ENCODE data around the gene KRI1.

KRI1 gene

DNA sequence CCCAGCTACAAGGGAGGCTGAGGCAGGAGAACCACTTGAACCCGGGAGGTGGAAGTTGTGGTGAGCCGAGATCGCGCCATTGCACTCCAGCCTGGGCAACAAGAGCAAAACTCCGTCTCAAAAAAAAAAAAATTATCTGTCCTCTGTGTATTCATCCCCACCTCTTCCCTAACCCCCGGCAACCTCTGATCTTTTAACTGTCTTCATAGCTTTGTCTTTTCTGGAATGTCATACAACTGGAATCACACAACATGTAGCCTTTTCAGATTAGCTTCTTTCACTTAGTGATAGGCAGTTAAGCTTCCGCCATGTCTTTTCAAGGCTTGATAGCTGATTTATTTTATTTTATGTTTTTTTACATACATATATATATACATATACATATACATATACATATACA, 40.2 kb downstream of the KRI1 start:
- H3K4me3 ChIP-seq (replicated peaks; ENCODE audit: low read depth, low read length), result no peak overlapping the region
- DNase-seq (ENCODE audit: low read depth), result no peak
- TF ChIP-seq, protein P1, sequence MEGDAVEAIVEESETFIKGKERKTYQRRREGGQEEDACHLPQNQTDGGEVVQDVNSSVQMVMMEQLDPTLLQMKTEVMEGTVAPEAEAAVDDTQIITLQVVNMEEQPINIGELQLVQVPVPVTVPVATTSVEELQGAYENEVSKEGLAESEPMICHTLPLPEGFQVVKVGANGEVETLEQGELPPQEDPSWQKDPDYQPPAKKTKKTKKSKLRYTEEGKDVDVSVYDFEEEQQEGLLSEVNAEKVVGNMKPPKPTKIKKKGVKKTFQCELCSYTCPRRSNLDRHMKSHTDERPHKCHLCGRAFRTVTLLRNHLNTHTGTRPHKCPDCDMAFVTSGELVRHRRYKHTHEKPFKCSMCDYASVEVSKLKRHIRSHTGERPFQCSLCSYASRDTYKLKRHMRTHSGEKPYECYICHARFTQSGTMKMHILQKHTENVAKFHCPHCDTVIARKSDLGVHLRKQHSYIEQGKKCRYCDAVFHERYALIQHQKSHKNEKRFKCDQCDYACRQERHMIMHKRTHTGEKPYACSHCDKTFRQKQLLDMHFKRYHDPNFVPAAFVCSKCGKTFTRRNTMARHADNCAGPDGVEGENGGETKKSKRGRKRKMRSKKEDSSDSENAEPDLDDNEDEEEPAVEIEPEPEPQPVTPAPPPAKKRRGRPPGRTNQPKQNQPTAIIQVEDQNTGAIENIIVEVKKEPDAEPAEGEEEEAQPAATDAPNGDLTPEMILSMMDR (IDR thresholded peaks at IDR 0.05; ENCODE audit: low read length, missing control alignments), result no peak

DNA sequence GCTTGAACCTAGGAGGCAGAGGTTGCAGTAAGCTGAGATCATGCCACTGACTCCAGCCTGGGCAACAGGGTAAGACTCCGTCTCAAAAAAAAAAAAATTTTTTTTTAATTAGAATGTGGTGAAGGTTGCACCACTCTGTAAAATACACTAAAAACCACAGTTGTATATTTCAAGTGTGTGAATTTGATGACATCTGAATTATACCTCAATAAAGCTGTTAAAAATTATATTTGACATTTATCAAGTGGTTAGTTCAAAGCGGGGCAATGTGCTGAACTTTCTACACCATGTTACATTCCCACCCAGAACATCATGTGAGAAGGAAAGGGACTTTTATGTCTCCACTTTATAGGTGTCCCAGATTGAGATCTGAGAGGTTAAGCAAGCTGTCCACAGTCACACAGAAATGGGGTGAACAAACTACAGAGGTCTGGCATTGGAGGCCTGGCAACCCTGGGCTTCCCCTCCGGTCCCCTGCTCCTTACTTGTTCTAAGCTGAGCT, 42.6 kb downstream of the KRI1 start:
- no peak overlapping the region for H3K4me3 ChIP-seq (replicated peaks; ENCODE audit: low read depth, low read length)
- no peak for DNase-seq (ENCODE audit: low read depth)
- TF ChIP-seq, protein P1 (IDR thresholded peaks at IDR 0.05; ENCODE audit: low read length, missing control alignments), result no peak

- no peak overlapping the region for H3K4me3 ChIP-seq (replicated peaks; ENCODE audit: low read depth, low read length)
- TF ChIP-seq, protein P1 (IDR thresholded peaks at IDR 0.05; ENCODE audit: low read length, missing control alignments), result no peak
- DNase-seq (ENCODE audit: low read depth), result no peak
These were observed 44.2 kb downstream of the KRI1 start for GRCh38 chr19:10521461-10522171.

GRCh38 chr19:10520652-10521318, 45.0 kb downstream of the KRI1 start:
- TF ChIP-seq, protein P1 (IDR thresholded peaks at IDR 0.05; ENCODE audit: low read length, missing control alignments), result no peak
- no peak for DNase-seq (ENCODE audit: low read depth)
- no peak overlapping the region for H3K4me3 ChIP-seq (replicated peaks; ENCODE audit: low read depth, low read length)

DNA sequence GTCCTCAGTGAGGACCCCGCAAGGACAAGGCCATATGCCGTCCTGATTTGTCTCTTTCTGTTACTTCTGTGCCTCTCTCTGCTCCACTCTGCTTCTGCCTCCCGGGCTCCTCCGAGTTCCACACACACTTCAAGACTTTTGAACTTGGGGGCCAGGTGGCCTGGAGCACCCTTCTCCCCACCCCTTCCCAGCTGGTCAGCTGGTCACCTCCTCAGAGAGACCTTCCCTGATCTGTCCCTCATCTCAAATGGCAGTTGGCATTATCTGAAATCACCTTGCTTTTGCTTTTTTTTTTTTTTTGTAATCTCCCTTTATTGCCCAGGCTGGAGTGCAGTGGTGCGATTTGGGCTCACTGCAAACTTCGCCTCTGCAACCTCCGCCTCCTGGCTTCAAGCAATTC, 46.4 kb downstream of the KRI1 start:
- TF ChIP-seq, protein P1 (IDR thresholded peaks at IDR 0.05; ENCODE audit: low read length, missing control alignments), result no peak
- no peak overlapping the region for H3K4me3 ChIP-seq (replicated peaks; ENCODE audit: low read depth, low read length)
- DNase-seq (ENCODE audit: low read depth), result no peak

- no peak overlapping the region for H3K4me3 ChIP-seq (replicated peaks; ENCODE audit: low read depth, low read length)
- TF ChIP-seq, protein P1 (IDR thresholded peaks at IDR 0.05; ENCODE audit: low read length, missing control alignments), result no peak
- DNase-seq (ENCODE audit: low read depth), result no peak
These were observed 47.1 kb downstream of the KRI1 start for GRCh38 chr19:10518444-10519361.
